ENCODE results near the gene GNG14. TPM values are rescaled to one million over a fixed set of nuclear protein-coding genes. Genes with fewer than 3 reads are reported as not detected.

GNG14 gene
- total and polyA plus RNA-seq, 2 of the 13 experiments (the other 11 are each of a cell fraction or from before 2014, with no cell fraction given) = not detected

DNA sequence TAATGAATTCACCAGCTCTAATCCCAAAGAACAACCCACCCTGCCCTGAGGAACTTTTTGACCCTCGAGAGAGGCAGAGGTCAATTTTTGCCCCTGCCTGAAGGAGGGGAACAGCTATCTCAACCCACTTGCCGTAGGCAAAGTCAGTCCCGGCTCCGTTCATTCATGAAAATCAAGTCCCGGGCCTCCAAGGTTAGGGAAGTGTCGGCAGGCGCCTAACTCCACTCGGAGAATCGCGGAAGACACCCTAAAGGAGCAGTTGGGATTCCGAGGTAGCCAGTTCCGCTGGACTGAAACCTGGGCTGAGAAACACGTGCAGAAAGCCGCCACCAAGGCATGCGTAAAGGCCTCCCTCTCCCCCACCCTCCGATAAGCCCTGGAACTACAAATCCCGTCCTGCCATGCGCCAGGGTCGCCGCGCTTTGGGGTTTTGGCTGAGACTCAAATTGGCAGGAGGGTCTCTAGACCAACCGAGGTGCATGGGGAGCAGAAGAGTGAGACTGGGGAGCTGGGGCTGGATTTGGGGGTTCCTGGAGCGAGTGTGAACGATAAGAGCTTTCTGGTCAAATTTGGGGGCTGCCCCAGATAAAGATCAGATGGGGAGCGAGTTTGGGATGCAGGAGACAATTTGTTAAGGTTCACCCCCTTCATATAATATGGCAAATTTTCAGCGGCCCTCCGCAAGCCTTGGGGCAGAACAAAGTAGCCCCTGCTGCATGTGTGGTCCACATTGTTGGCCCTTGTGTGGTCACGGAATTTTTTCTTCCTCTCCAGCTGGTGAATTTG, 36.0 kb downstream of the GNG14 start, which contains the start of gene TNPO2 (continued):
- TF ChIP-seq PAF1 (CRISPR knock-in tag; IDR thresholded peaks at IDR 0.05) (no peak), MAFF (IDR thresholded peaks at IDR 0.05; ENCODE audit: low read depth, low read length) (no peak), SIN3A (IDR thresholded peaks at IDR 0.05; ENCODE audit: borderline replicate concordance, low read depth, low read length) (peak; percentile 80; the same call in 1 of the 2 replicates), ZNF598 (CRISPR knock-in tag; IDR thresholded peaks at IDR 0.05; ENCODE audit: borderline replicate concordance) (peak; percentile 71; the same call in 1 of the 2 replicates), KDM2A (CRISPR knock-in tag; IDR thresholded peaks at IDR 0.05; ENCODE audit: borderline replicate concordance, low read depth) (peak; percentile 61; the same call in 1 of the 2 replicates), RARA (CRISPR knock-in tag; IDR thresholded peaks at IDR 0.05) (0 out of 2 replicates have a peak, but pooled peaks have one; percentile 4), EEA1 (CRISPR knock-in tag; IDR thresholded peaks at IDR 0.05; ENCODE audit: borderline replicate concordance) (no peak), ARID4A (CRISPR knock-in tag; IDR thresholded peaks at IDR 0.05; ENCODE audit: borderline replicate concordance) (peak; percentile 86), FUBP1 (CRISPR knock-in tag; IDR thresholded peaks at IDR 0.05; ENCODE audit: borderline replicate concordance) (no peak), NONO (IDR thresholded peaks at IDR 0.05) (no peak), NONO (CRISPR knock-in tag; conservative IDR thresholded peaks at IDR 0.05) (0 out of 2 replicates have a peak, but pooled peaks have one; percentile 15), ELK4 (CRISPR knock-in tag; IDR thresholded peaks at IDR 0.05; ENCODE audit: borderline replicate concordance) (no peak), KDM4B (CRISPR knock-in tag; IDR thresholded peaks at IDR 0.05) (no peak), PCBP2 (optimal IDR thresholded peaks at IDR 0.05; ENCODE audit: low read depth, low read length, poor library complexity, severe bottlenecking) (no peak), NCOA2 (CRISPR knock-in tag; IDR thresholded peaks at IDR 0.05) (no peak; the same call in 1 of the 2 replicates)
- TF ChIP-seq, protein P1, sequence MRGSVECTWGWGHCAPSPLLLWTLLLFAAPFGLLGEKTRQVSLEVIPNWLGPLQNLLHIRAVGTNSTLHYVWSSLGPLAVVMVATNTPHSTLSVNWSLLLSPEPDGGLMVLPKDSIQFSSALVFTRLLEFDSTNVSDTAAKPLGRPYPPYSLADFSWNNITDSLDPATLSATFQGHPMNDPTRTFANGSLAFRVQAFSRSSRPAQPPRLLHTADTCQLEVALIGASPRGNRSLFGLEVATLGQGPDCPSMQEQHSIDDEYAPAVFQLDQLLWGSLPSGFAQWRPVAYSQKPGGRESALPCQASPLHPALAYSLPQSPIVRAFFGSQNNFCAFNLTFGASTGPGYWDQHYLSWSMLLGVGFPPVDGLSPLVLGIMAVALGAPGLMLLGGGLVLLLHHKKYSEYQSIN (CRISPR knock-in tag; IDR thresholded peaks at IDR 0.05; ENCODE audit: borderline replicate concordance) = no peak
- TF ChIP-seq, protein P2, sequence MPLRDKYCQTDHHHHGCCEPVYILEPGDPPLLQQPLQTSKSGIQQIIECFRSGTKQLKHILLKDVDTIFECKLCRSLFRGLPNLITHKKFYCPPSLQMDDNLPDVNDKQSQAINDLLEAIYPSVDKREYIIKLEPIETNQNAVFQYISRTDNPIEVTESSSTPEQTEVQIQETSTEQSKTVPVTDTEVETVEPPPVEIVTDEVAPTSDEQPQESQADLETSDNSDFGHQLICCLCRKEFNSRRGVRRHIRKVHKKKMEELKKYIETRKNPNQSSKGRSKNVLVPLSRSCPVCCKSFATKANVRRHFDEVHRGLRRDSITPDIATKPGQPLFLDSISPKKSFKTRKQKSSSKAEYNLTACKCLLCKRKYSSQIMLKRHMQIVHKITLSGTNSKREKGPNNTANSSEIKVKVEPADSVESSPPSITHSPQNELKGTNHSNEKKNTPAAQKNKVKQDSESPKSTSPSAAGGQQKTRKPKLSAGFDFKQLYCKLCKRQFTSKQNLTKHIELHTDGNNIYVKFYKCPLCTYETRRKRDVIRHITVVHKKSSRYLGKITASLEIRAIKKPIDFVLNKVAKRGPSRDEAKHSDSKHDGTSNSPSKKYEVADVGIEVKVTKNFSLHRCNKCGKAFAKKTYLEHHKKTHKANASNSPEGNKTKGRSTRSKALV (CRISPR knock-in tag; IDR thresholded peaks at IDR 0.05) = peak; percentile 27; the same call in 1 of the 2 replicates
